A673 (cell line): ENCODE results near the gene CHMP6. TPM values are rescaled to one million over a fixed set of nuclear protein-coding genes. Genes with fewer than 3 reads are reported as not detected.

Experiments used
- BruUV-seq: library from RNA; stranded (reverse); fragments of 400-500 nt; replicated peaks from 2 replicates; lab custom pipeline; 2021; lab: Mats Ljungman, UMichigan
- CTCF ChIA-PET: fragments of 300-600 bp; sonication (Branson Sonifier 250); formaldehyde crosslinking; loops from one replicate; lab custom pipeline; 2022; ENCODE audit warnings: antibody characterized with exemption; lab: Charles Lee
- POLR2A ChIA-PET: fragments of 300-600 bp; sonication (Branson Sonifier 250); formaldehyde crosslinking; loops from one replicate; lab custom pipeline; 2022; ENCODE audit warnings: antibody characterized with exemption; ENCODE audit not compliant: low non-redundant PET; lab: Charles Lee
- DNase-seq: peaks from one replicate; pipeline ENCODE4 v3.0.0-alpha.2; 2015; ENCODE audit warnings: low spot score
- H3K27ac ChIP-seq: fragments of 200-600 bp; sonication (generic); 2 replicates; pipeline ENCODE4 v1.5.1; 2016; ENCODE audit warnings: mixed run types, low read depth, mild to moderate bottlenecking, mixed read lengths, antibody characterized with exemption, low read length; ENCODE audit not compliant: poor library complexity, severe bottlenecking
- H3K27me3 ChIP-seq: fragments of 200-600 bp; sonication (generic); replicated peaks from 2 replicates; pipeline ENCODE4 v1.6.1; 2017; ENCODE audit warnings: mixed run types, low read depth, mild to moderate bottlenecking, mixed read lengths, antibody characterized with exemption, low read length; ENCODE audit not compliant: insufficient read depth, poor library complexity
- H3K36me3 ChIP-seq: fragments of 200-600 bp; sonication (generic); 2 replicates; pipeline ENCODE4 v1.6.1; 2016; ENCODE audit warnings: mixed run types, mild to moderate bottlenecking, mixed read lengths, antibody characterized with exemption, low read length; ENCODE audit not compliant: insufficient read depth, poor library complexity, severe bottlenecking
- H3K4me1 ChIP-seq: fragments of 200-600 bp; sonication (generic); 2 replicates; pipeline ENCODE4 v1.6.1; 2017; ENCODE audit warnings: mixed run types, mild to moderate bottlenecking, mixed read lengths, antibody characterized with exemption, low read length; ENCODE audit not compliant: insufficient read depth, poor library complexity, severe bottlenecking
- H3K4me3 ChIP-seq: fragments of 200-600 bp; sonication (generic); 2 replicates; pipeline ENCODE4 v1.5.1; 2016; ENCODE audit warnings: low read depth, mixed run types, mild to moderate bottlenecking, mixed read lengths, low read length; ENCODE audit not compliant: poor library complexity, severe bottlenecking
- H3K9me3 ChIP-seq: fragments of 200-600 bp; sonication (generic); 2 replicates; pipeline ENCODE4 v1.6.1; 2016; ENCODE audit warnings: mixed run types, low read depth, mild to moderate bottlenecking, mixed read lengths, antibody characterized with exemption, low read length; ENCODE audit not compliant: poor library complexity, severe bottlenecking
- EZH2 ChIP-seq: fragments of 200-600 bp; sonication (generic); IDR thresholded peaks from 2 replicates; pipeline ENCODE4 v1.6.1; 2017; ENCODE audit warnings: borderline replicate concordance, low read depth, mild to moderate bottlenecking, mixed read lengths, antibody characterized with exemption, low read length; ENCODE audit not compliant: poor library complexity, severe bottlenecking
- intact Hi-C: fragments of 100-400 bp; cut with micrococcal nuclease; formaldehyde crosslinking; loops from one replicate; pipeline ENCODE4 v1.10.0; 2022; ENCODE audit not compliant: unreplicated experiment
- total RNA-seq: library from RNA; stranded (reverse); gene quantifications from 2 replicates; pipeline ENCODE4 v1.2.3, GENCODE V29; 2021
- TF ChIP-seq, protein P1 (sequence below): fragments of 300-800, 200-600 bp; sonication (generic); conservative IDR thresholded peaks from 2 replicates; pipeline ENCODE4 v1.5.1; 2017; ENCODE audit warnings: low read depth, mild to moderate bottlenecking, antibody characterized with exemption, low read length, moderate library complexity, mixed read lengths

CHMP6 gene
- total RNA-seq, 1 experiment from 2014 or later: 18.7 TPM

DNA sequence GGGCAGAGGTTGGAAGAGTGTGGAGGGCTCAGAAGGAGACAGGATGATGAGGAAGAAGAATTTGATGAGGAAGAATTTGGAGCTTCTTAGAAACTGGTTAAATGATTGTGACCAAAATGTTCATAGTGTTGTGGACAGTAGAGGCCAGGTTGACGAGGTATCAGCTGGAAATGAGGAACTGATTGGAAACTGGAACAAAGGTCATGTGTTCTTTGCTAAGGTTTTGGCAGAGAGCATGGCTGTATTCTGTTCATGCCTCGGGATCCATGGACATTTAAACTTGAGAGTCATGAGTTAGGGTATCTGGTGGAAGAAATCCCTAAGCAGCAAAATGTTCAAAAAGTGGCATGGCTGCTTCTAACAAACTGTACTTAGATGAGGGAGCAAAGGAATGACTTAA lies 19.3 kb downstream of the CHMP6 start:
- Histone ChIP-seq H3K9me3 (no peaks in the 10 kb centered on the region), H3K4me3 (no peak overlapping the region), H3K27me3 (peaks cover 17% of the 10 kb centered on the region), H3K36me3 (no peaks in the 10 kb centered on the region), H3K27ac (no peak overlapping the region), H3K4me1 (no peaks in the 10 kb centered on the region)
- intact Hi-C loops: no loop called here
- no TSS peak for BruUV-seq
- no peak for TF ChIP-seq EZH2
- TF ChIP-seq, protein P1, sequence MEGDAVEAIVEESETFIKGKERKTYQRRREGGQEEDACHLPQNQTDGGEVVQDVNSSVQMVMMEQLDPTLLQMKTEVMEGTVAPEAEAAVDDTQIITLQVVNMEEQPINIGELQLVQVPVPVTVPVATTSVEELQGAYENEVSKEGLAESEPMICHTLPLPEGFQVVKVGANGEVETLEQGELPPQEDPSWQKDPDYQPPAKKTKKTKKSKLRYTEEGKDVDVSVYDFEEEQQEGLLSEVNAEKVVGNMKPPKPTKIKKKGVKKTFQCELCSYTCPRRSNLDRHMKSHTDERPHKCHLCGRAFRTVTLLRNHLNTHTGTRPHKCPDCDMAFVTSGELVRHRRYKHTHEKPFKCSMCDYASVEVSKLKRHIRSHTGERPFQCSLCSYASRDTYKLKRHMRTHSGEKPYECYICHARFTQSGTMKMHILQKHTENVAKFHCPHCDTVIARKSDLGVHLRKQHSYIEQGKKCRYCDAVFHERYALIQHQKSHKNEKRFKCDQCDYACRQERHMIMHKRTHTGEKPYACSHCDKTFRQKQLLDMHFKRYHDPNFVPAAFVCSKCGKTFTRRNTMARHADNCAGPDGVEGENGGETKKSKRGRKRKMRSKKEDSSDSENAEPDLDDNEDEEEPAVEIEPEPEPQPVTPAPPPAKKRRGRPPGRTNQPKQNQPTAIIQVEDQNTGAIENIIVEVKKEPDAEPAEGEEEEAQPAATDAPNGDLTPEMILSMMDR: no peak
- POLR2A ChIA-PET: interaction anchor here (0.6 kb wide), 1 partner anchor 1232 kb away, joined by 3 read pairs; no protein-coding TSS in a partner anchor
- CTCF ChIA-PET: no interaction called here
- no peak for DNase-seq

DNA sequence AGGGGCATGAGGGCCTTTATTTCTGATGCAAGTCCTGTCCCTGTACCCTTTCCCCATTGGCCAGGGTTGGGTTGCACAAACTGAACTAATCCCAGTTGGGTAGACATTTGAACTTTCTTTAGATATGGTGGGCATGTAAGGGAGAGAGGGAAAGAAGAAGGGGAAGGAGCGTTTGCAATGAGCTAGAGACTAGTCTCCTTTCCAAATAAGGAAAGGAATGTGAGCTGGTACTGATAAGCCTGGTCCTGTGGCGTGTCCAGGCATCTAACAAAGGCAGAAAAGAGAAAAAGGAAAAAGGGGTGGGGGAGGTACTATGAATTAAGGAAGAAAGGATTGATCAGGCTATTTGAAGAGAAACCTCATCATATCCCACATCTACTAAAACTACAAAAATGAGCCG lies 20.3 kb downstream of the CHMP6 start:
- intact Hi-C loops: no loop called here
- no peaks in the 10 kb centered on the region for H3K4me1 ChIP-seq
- ChIA-PET POLR2A (no interaction called here), CTCF (no interaction called here)
- peaks cover 6% of the 10 kb centered on the region for H3K27me3 ChIP-seq
- H3K4me3 ChIP-seq: no peak overlapping the region
- TF ChIP-seq EZH2: no peak
- no peak overlapping the region for H3K27ac ChIP-seq
- no peak for DNase-seq
- no TSS peak for BruUV-seq
- H3K9me3 ChIP-seq: no peaks in the 10 kb centered on the region
- H3K36me3 ChIP-seq: no peaks in the 10 kb centered on the region

DNA sequence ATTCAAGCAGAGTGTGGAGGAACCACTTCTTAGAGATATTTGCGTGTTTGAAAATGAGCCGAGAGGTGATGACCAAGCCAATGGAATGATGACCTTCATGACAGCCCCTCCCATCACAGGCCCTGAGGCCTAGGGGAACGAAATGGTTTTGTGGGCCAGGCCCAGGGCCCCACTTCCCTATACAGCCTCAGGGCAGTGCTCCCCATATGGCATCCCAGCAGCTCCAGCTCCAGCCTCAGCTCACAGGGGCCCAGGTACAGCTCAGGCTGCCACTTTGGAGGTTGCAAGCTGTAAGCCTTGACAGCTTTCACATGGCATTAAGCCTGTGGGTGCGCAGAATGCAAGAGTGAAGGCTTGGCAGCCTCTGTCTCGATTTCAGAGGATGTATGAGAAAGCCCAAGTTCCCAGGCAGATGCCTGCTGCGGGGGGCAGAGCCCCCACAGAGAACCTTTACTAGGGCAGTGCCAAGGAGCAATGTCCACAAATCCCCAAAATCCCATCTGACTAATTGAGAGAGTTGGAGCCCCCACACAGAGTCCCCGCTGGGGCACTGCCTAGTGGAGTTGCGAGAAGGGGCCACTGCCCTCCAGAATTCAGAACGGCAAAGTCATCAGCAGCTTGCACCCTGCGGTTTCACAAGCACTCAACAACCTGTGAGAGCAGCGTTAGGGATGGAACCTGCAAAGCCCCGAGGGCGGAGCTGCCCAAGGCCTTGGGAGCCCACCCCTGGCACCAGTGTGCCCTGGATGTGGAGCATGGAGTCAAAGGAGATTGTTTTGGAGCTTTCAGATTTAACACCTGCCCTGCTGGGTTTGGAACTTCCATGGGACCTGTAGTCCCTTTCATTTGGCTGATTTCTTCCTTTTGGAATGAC lies 21.2 kb downstream of the CHMP6 start:
- DNase-seq: no peak
- peaks cover 5% of the 10 kb centered on the region for H3K4me1 ChIP-seq
- no peaks in the 10 kb centered on the region for H3K9me3 ChIP-seq
- no peak for TF ChIP-seq EZH2
- TF ChIP-seq, protein P1: no peak
- no peaks in the 10 kb centered on the region for H3K27me3 ChIP-seq
- no peaks in the 10 kb centered on the region for H3K36me3 ChIP-seq
- ChIA-PET CTCF (interaction anchor here (0.6 kb wide), 1 partner anchor 100 kb away, joined by 3 read pairs; no protein-coding TSS in a partner anchor), POLR2A (no interaction called here)
- no TSS peak for BruUV-seq
- no peak overlapping the region for H3K4me3 ChIP-seq
- no peak overlapping the region for H3K27ac ChIP-seq
- intact Hi-C loops: no loop called here
